Endothelial cell of umbilical vein (primary cell): ENCODE results near the gene SLC35E3.

Source experiments
- EZH2 ChIP-seq: IDR thresholded peaks from 2 replicates; pipeline ENCODE4 v1.6.1; 2012; ENCODE audit warnings: borderline replicate concordance, low read depth, mild to moderate bottlenecking, moderate library complexity, low read length, inconsistent platforms; ENCODE audit not compliant: severe bottlenecking
- FOS ChIP-seq: IDR thresholded peaks from 2 replicates; pipeline ENCODE4 v1.6.1; 2011; ENCODE audit warnings: mild to moderate bottlenecking, low read length, moderate library complexity, borderline replicate concordance; ENCODE audit not compliant: insufficient read depth
- JUN ChIP-seq: IDR thresholded peaks from 2 replicates; pipeline ENCODE4 v1.6.1; 2011; ENCODE audit warnings: borderline replicate concordance, low read depth; ENCODE audit not compliant: insufficient read length, insufficient read depth
- MYC ChIP-seq: IDR thresholded peaks from one replicate; pipeline ENCODE4 v1.6.1; 2011; ENCODE audit warnings: mild to moderate bottlenecking, low read depth, low read length
- POLR2A ChIP-seq: IDR thresholded peaks from 2 replicates; pipeline ENCODE4 v1.6.1; 2012; ENCODE audit warnings: low read depth, mild to moderate bottlenecking, control low read depth, low read length
- TF ChIP-seq, protein P1 (sequence below), 2 donors: IDR thresholded peaks; 1 replicate in 1 of 2; 2 replicates in 1 of 2; pipeline ENCODE4 v1.5.1; 2011; ENCODE audit warnings: low read length in 2 of 2, mild to moderate bottlenecking in 2 of 2, moderate library complexity in 2 of 2, control low read depth in 1 of 2, inconsistent platforms in 1 of 2, low read depth in 1 of 2; ENCODE audit not compliant: insufficient read depth in 1 of 2; ENCODE audit errors: extremely low read depth in 1 of 2
- TF ChIP-seq, protein P2 (sequence below): IDR thresholded peaks from 2 replicates; pipeline ENCODE4 v1.6.1; 2011; ENCODE audit not compliant: insufficient read depth, insufficient read length

DNA sequence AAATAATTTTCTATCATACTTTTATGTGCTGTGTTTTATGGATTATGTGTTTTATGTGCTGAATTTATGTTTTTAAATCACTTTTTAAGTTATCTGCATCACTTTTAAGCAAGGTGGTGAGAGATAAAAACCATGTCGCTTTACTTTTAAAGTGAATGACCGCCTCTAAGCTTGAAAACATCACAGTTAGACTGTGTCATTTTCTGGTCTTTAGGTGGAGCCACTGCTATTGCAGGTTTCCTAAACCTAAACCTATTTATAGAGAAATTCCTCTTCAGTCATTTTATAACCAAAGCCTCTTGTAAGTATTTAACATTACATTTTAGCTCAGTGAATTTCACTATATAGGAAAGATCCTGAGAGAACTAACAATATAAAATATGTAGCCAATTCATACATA, 41.0 kb downstream of the SLC35E3 start:
- TF ChIP-seq, protein P1, sequence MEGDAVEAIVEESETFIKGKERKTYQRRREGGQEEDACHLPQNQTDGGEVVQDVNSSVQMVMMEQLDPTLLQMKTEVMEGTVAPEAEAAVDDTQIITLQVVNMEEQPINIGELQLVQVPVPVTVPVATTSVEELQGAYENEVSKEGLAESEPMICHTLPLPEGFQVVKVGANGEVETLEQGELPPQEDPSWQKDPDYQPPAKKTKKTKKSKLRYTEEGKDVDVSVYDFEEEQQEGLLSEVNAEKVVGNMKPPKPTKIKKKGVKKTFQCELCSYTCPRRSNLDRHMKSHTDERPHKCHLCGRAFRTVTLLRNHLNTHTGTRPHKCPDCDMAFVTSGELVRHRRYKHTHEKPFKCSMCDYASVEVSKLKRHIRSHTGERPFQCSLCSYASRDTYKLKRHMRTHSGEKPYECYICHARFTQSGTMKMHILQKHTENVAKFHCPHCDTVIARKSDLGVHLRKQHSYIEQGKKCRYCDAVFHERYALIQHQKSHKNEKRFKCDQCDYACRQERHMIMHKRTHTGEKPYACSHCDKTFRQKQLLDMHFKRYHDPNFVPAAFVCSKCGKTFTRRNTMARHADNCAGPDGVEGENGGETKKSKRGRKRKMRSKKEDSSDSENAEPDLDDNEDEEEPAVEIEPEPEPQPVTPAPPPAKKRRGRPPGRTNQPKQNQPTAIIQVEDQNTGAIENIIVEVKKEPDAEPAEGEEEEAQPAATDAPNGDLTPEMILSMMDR (IDR thresholded peaks at IDR 0.05; ENCODE audit: extremely low read depth in 1 of 2, insufficient read depth in 1 of 2, low read depth in 1 of 2, low read length in 2 of 2): no peak
- TF ChIP-seq, protein P2, sequence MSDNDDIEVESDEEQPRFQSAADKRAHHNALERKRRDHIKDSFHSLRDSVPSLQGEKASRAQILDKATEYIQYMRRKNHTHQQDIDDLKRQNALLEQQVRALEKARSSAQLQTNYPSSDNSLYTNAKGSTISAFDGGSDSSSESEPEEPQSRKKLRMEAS: no peak
- TF ChIP-seq POLR2A (no peak), JUN (no peak), EZH2 (no peak), MYC (no peak), FOS (no peak)
